Measurements from ENCODE around the gene CIRBP. TPM values are rescaled to one million over a fixed set of nuclear protein-coding genes. Genes with fewer than 3 reads are reported as not detected.

CIRBP gene
- total and polyA plus RNA-seq, 3 experiments from 2014 or later = 238 to 258 (median 253) TPM

DNA sequence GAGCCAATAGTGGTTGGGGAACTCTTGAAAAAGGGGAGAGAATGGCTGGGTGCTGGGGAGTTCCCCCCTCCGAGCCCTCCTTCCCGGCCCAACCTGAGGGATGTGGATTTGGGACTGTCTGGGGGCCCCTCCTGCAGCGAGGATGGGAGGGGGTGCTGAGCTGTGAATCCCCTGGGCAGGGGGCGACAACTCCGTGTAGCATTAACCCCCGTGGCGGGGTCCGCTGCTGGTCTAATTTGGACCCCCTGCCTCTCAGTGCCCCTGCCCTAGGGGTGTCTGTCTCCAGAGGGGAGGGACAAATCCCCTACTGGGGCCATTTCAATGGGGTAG, 11.0 kb upstream of the CIRBP start:
- no peak for DNase-seq
- POLR2A ChIA-PET = interaction anchor here (0.6 to 4.1 kb wide), 5 partner anchors 11 to 229 kb away, joined by 4 to 41 read pairs (median 5); partner anchors contain the start of gene CIRBP
- Histone ChIP-seq H3K36me3 (ENCODE audit: insufficient read depth, low read length) (peaks cover 30% of the 10 kb centered on the region), H3K27me3 (ENCODE audit: insufficient read depth, low read length, poor library complexity, severe bottlenecking) (no peaks in the 10 kb centered on the region), H3K9me3 (ENCODE audit: low read length) (no peaks in the 10 kb centered on the region), H3K4me1 (ENCODE audit: insufficient read depth, low read length) (peaks cover 89% of the 10 kb centered on the region), H3K27ac (ENCODE audit: low read depth, low read length) (no peak overlapping the region), H3K4me3 (ENCODE audit: low read length) (no peak overlapping the region)
- Mint-ChIP-seq H3K4me1 (peaks cover 46 to 81% (median 48%) of the 10 kb centered on the region in 3 donors), H3K4me3 (peak overlapping the region; percentile 57 to 91 (median 85)), H3K9me3 (no peaks in the 10 kb centered on the region), H3K36me3 (peaks cover 4 to 52% (median 7%) of the 10 kb centered on the region in 3 donors), H3K27me3 (peaks cover 0 to 9% of the 10 kb centered on the region in 2 donors), H3K27ac (peak overlapping the region; percentile 68 to 100 (median 98))
- CTCF ChIA-PET = interaction anchor here (1.8 to 7.9 kb wide), 2 partner anchors 9 to 14 kb away, joined by 18 to 99 read pairs; partner anchors contain the start of gene CIRBP

DNA sequence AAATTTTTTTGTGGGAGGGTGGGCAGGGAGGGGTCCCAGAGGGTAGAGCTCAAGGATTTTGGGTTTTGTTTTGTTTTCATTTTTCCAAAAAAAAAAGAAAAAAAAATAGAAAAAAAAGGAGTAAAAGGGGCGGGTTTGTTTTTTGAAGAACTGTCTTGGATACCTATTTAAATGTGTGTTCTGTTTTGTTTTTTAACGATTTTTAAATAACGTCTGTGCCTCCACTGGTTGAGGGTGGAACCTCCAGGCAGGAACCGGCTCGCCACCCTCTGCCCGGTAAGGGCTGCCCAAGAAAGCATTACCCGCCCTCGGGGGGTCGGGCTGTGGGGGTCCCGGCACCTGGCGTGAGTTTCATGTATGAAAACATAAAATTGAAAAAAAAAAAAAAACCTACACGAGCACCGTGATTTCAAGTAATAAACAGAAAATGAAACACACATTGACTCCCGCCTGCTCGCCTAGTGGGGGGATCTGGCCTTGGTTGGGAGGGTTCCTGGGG, 10.4 kb upstream of the CIRBP start:
- Histone ChIP-seq H3K27ac (ENCODE audit: low read depth, low read length) (peak overlapping the region; percentile 98), H3K4me1 (ENCODE audit: insufficient read depth, low read length) (peaks cover 83% of the 10 kb centered on the region), H3K36me3 (ENCODE audit: insufficient read depth, low read length) (peaks cover 30% of the 10 kb centered on the region), H3K4me3 (ENCODE audit: low read length) (peak overlapping the region; percentile 86), H3K27me3 (ENCODE audit: insufficient read depth, low read length, poor library complexity, severe bottlenecking) (no peaks in the 10 kb centered on the region), H3K9me3 (ENCODE audit: low read length) (no peaks in the 10 kb centered on the region)
- Mint-ChIP-seq H3K27ac (peak overlapping the region; percentile 97 to 100 (median 98)), H3K4me1 (peaks cover 49 to 79% (median 49%) of the 10 kb centered on the region in 3 donors), H3K4me3 (peak overlapping the region; percentile 85 to 91 (median 88)), H3K36me3 (peaks cover 4 to 47% (median 7%) of the 10 kb centered on the region in 3 donors), H3K27me3 (peaks cover 0 to 7% of the 10 kb centered on the region in 2 donors), H3K9me3 (no peaks in the 10 kb centered on the region)
- CTCF ChIA-PET = interaction anchor here (1.1 to 7.9 kb wide), 3 partner anchors 9 to 14 kb away, joined by 5 to 99 read pairs (median 18); partner anchors contain the start of gene CIRBP
- no peak for DNase-seq
- POLR2A ChIA-PET = interaction anchor here (0.6 to 4.1 kb wide), 7 partner anchors 8 to 230 kb away, joined by 3 to 41 read pairs (median 5); partner anchors contain the start of gene CIRBP

DNA sequence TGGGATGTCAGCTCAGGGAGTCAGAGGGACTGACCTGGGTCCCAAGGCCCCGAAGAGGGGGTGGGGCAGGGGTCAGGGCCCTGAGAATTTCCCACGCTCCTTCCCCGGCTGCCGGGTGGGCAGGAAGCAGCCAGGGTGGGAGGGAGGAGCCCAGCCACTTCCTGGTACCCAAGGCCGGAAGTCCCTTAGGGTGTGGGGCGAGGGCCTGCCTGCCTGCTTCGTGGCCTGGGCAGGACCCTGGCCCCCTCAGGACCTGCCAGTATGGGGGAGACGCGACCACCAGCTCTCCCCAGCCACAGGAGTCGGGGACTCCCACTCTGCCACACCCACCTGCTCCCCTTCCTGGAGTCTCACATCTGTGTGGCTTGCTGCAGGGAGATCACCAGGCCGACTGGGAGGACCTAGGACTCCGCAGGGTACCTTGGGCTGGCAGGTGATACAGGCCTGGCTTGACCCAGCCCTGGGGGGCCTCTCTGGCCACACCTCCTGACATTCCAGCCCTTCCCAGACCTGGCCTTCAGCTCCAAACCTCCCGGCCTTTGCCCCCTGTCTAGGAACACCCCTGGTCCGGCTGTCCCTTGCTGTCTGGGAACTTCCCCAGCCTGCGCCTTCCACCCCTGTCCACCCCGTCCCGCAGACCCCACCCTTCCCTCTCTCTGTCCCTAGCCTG, 9.8 kb upstream of the CIRBP start:
- no peaks in the 10 kb centered on the region for H3K9me3 ChIP-seq (ENCODE audit: low read length)
- no peaks in the 10 kb centered on the region for H3K27me3 ChIP-seq (ENCODE audit: insufficient read depth, low read length, poor library complexity, severe bottlenecking)
- ChIA-PET POLR2A (interaction anchor here (0.6 to 4.1 kb wide), 5 partner anchors 9 to 262 kb away, joined by 3 to 41 read pairs (median 5); partner anchors contain the start of gene CIRBP), CTCF (interaction anchor here (1.1 to 7.9 kb wide), 4 partner anchors 8 to 15 kb away, joined by 3 to 99 read pairs (median 12); partner anchors contain the start of gene CIRBP)
- Mint-ChIP-seq H3K9me3 (no peaks in the 10 kb centered on the region), H3K36me3 (peaks cover 4 to 46% (median 7%) of the 10 kb centered on the region in 3 donors), H3K27me3 (peaks cover 0 to 7% of the 10 kb centered on the region in 2 donors), H3K4me3 (peak overlapping the region; percentile 85 to 91 (median 88)), H3K27ac (peak overlapping the region; percentile 97 to 100 (median 98)), H3K4me1 (peaks cover 48 to 81% (median 49%) of the 10 kb centered on the region in 3 donors)
- peak overlapping the region; percentile 86 for H3K4me3 ChIP-seq (ENCODE audit: low read length)
- H3K27ac ChIP-seq (ENCODE audit: low read depth, low read length) = peak overlapping the region; percentile 98
- H3K4me1 ChIP-seq (ENCODE audit: insufficient read depth, low read length) = peaks cover 77% of the 10 kb centered on the region
- H3K36me3 ChIP-seq (ENCODE audit: insufficient read depth, low read length) = peaks cover 25% of the 10 kb centered on the region
- peak; percentile 66 to 86 (median 80) for DNase-seq

DNA sequence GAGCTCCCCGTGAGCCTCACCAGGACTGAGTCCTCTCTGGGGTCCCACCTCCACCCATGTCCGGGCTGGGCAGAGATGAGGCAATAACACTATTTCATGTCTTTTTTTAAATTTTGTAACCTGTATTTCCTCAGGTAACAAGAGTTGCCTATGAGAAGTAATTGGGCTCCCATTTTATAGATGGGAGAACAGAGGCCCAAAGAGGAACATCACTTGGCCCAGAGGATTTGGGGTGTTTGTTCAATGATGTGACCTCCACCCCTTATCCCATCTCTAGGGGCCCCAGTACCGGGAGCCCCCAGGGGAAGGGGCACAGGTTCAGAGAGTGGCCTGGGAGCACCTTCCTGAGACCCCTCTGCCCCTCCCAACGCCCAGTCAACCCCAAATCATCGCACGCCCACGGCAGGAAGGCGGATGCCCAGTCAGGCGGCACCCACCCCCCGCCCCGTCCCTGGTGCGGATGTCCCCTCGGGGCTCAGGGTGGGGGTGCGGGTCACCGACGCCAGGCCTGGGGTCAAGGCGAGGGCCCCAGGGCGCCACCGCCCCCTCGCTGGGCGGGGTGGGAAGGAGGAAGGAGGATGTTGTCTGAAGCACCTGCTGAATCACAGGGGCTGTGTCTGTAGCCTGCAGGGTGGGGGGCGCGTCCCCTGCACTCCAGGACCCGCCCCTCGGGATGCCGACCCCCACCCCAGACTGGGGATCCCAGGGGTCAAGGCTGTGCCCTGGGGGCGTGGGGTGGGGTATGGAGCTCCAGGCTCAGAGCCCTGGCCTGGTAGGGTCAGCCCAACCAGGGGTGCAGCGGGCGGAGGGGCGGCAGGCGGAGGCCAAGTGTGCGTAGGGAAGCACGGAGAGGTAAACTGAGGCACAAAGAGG, 9.0 kb upstream of the CIRBP start:
- Mint-ChIP-seq H3K9me3 (no peaks in the 10 kb centered on the region), H3K4me3 (peak overlapping the region; percentile 87 to 96 (median 91)), H3K27me3 (peaks cover 0 to 5% of the 10 kb centered on the region in 2 donors), H3K27ac (peak overlapping the region; percentile 97 to 100 (median 98)), H3K4me1 (peaks cover 44 to 79% (median 45%) of the 10 kb centered on the region in 3 donors), H3K36me3 (peaks cover 4 to 38% (median 4%) of the 10 kb centered on the region in 3 donors)
- peak overlapping the region; percentile 86 for H3K4me3 ChIP-seq (ENCODE audit: low read length)
- no peaks in the 10 kb centered on the region for H3K27me3 ChIP-seq (ENCODE audit: insufficient read depth, low read length, poor library complexity, severe bottlenecking)
- CTCF ChIA-PET = interaction anchor here (1.1 to 10.3 kb wide), 4 partner anchors 9 to 16 kb away, joined by 3 to 484 read pairs (median 12); partner anchors contain the start of genes ATP5F1D and CIRBP
- H3K27ac ChIP-seq (ENCODE audit: low read depth, low read length) = peak overlapping the region; percentile 98
- POLR2A ChIA-PET = interaction anchor here (0.6 to 4.1 kb wide), 10 partner anchors 9 to 263 kb away, joined by 3 to 41 read pairs (median 4); partner anchors contain the start of gene CIRBP
- peaks cover 17% of the 10 kb centered on the region for H3K36me3 ChIP-seq (ENCODE audit: insufficient read depth, low read length)
- H3K9me3 ChIP-seq (ENCODE audit: low read length) = no peaks in the 10 kb centered on the region
- H3K4me1 ChIP-seq (ENCODE audit: insufficient read depth, low read length) = peaks cover 73% of the 10 kb centered on the region
- peak; percentile 52 to 78 (median 63) for DNase-seq

DNA sequence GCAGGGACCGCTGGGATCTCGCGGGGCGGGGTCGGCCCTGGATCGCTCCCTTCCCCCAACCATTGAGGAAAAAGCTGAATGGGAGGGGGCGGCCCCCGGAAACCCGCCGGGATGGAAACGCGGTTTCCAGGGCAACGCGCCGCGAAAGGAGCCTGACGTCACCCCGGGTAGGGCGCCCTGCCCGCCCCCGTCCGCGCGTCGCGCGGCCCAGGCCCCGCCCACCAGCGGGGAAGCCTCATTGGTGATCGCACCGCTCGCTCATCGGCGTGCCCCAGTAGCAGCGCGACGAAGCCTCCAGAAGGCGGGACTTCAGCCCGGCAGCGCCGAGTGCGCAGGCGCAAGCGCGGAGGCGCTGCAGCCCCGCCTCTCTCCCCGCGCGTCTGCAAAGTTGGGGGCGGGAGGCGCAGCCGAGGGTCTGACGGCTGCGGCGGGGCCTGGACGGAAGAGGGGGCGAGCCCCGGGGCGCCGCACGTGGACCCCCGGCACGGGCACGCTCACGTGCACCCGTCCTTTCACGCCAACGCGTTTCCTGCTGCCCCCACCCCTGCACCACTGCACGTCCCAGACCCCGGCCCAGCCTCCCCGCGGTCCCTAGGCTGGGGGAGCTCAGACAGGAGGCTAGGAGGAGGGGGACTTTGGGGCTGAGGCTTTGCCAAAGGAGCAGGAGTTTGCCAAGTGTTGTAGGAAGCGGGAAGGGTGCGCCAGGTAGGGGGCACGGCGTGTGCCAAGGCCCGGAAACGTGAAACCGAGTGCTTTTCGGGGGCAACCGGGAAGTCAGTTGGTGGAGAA, 8.2 kb upstream of the CIRBP start:
- no peaks in the 10 kb centered on the region for H3K9me3 ChIP-seq (ENCODE audit: low read length)
- H3K27ac ChIP-seq (ENCODE audit: low read depth, low read length) = peak overlapping the region; percentile 98
- Mint-ChIP-seq H3K9me3 (no peaks in the 10 kb centered on the region), H3K36me3 (peaks cover 4 to 30% (median 4%) of the 10 kb centered on the region in 3 donors), H3K27ac (peak overlapping the region; percentile 98 to 100 (median 100)), H3K27me3 (peaks cover 0 to 5% of the 10 kb centered on the region in 2 donors), H3K4me3 (peak overlapping the region; percentile 89 to 96 (median 92)), H3K4me1 (peaks cover 46 to 79% (median 48%) of the 10 kb centered on the region in 3 donors)
- H3K4me1 ChIP-seq (ENCODE audit: insufficient read depth, low read length) = peaks cover 70% of the 10 kb centered on the region
- H3K27me3 ChIP-seq (ENCODE audit: insufficient read depth, low read length, poor library complexity, severe bottlenecking) = no peaks in the 10 kb centered on the region
- ChIA-PET POLR2A (interaction anchor here (0.7 to 4.1 kb wide), 8 partner anchors 8 to 193 kb away, joined by 3 to 41 read pairs (median 5); partner anchors contain the start of gene CIRBP), CTCF (interaction anchor here (1.2 to 10.3 kb wide), 3 partner anchors 8 to 59 kb away, joined by 3 to 484 read pairs (median 4); partner anchors contain the start of gene ATP5F1D)
- H3K4me3 ChIP-seq (ENCODE audit: low read length) = peak overlapping the region; percentile 95
- peak; percentile 95 to 99 (median 97) for DNase-seq
- peaks cover 9% of the 10 kb centered on the region for H3K36me3 ChIP-seq (ENCODE audit: insufficient read depth, low read length)

DNA sequence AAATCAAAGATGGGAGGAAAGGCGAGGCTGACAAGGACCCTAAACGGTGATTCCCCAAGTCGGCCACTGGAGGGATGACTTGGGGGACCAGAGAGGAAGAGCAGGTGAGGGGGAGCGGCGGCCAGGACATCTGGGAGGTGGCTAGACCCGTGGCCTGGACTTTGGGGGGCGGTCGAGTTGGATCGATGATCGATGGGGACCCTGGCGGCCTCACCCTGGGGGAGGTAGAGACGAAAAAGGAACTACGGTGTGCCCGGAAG, 7.7 kb upstream of the CIRBP start:
- POLR2A ChIA-PET = interaction anchor here (1.0 to 4.1 kb wide), 6 partner anchors 8 to 17 kb away, joined by 3 to 41 read pairs (median 8); partner anchors contain the start of genes CIRBP and FAM174C
- H3K27me3 Mint-ChIP-seq = peaks cover 0 to 5% of the 10 kb centered on the region in 2 donors
- Histone ChIP-seq H3K4me3 (ENCODE audit: low read length) (peak overlapping the region; percentile 95), H3K4me1 (ENCODE audit: insufficient read depth, low read length) (peaks cover 71% of the 10 kb centered on the region), H3K9me3 (ENCODE audit: low read length) (no peaks in the 10 kb centered on the region), H3K27ac (ENCODE audit: low read depth, low read length) (peak overlapping the region; percentile 98), H3K36me3 (ENCODE audit: insufficient read depth, low read length) (peaks cover 8% of the 10 kb centered on the region), H3K27me3 (ENCODE audit: insufficient read depth, low read length, poor library complexity, severe bottlenecking) (no peaks in the 10 kb centered on the region)
- peaks cover 4 to 24% (median 4%) of the 10 kb centered on the region in 3 donors for H3K36me3 Mint-ChIP-seq
- H3K27ac Mint-ChIP-seq = peak overlapping the region; percentile 98 to 100 (median 100)
- H3K9me3 Mint-ChIP-seq = no peaks in the 10 kb centered on the region
- DNase-seq = no peak
- peak overlapping the region; percentile 89 to 96 (median 92) for H3K4me3 Mint-ChIP-seq
- CTCF ChIA-PET = interaction anchor here (1.0 to 10.3 kb wide), 5 partner anchors 9 to 62 kb away, joined by 3 to 484 read pairs (median 3); partner anchors contain the start of gene ATP5F1D
- peaks cover 47 to 79% (median 49%) of the 10 kb centered on the region in 3 donors for H3K4me1 Mint-ChIP-seq
